Measurements from ENCODE around the gene FBXL17. TPM values are rescaled to one million over a fixed set of nuclear protein-coding genes. Genes with fewer than 3 reads are reported as not detected.

FBXL17 gene
- total RNA-seq, 2 donors from 2014 or later, result 5.9 to 9.1 TPM

GRCh38 chr5:108149369-108149768 is 232.5 kb downstream of the FBXL17 start:
- no peak overlapping the region for H3K4me3 Mint-ChIP-seq
- no peaks in the 10 kb centered on the region for H3K27me3 Mint-ChIP-seq
- no peaks in the 10 kb centered on the region for H3K9me3 Mint-ChIP-seq
- no peak for ATAC-seq (replicated peaks)
- H3K27ac Mint-ChIP-seq, result no peak overlapping the region
- peaks cover 5% of the 10 kb centered on the region for H3K36me3 Mint-ChIP-seq (ENCODE audit: low read depth)
- no peaks in the 10 kb centered on the region for H3K4me1 Mint-ChIP-seq

DNA sequence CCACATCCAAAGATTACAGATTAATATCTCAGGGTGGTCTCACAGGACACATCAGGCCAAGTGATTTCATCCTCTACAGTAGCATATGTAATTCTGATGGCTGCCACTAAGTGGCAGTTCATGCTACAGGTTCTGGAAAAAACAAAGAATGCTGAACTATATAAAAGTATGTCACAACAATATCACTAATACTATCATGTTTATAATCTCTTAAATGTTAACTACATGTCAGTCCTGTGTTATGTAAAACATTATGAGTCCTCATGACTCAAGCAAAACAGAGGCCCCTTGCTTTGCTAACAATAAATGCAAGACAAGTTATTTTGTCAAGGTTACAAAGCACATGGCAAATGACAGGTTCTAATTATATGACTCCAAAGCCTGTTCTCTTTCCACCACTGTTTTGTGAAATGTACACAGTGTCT is 233.2 kb downstream of the FBXL17 start:
- no peak overlapping the region for H3K4me3 Mint-ChIP-seq
- no peak overlapping the region for H3K27ac Mint-ChIP-seq
- no peak for ATAC-seq (replicated peaks)
- H3K9me3 Mint-ChIP-seq, result no peaks in the 10 kb centered on the region
- H3K4me1 Mint-ChIP-seq, result no peaks in the 10 kb centered on the region
- no peaks in the 10 kb centered on the region for H3K27me3 Mint-ChIP-seq
- H3K36me3 Mint-ChIP-seq (ENCODE audit: low read depth), result peaks cover 5% of the 10 kb centered on the region

GRCh38 chr5:108146222-108146621 is 235.7 kb downstream of the FBXL17 start:
- Mint-ChIP-seq H3K4me3 (no peak overlapping the region), H3K36me3 (ENCODE audit: low read depth) (peaks cover 5% of the 10 kb centered on the region), H3K4me1 (no peaks in the 10 kb centered on the region), H3K27me3 (no peaks in the 10 kb centered on the region), H3K27ac (no peak overlapping the region), H3K9me3 (no peaks in the 10 kb centered on the region)
- ATAC-seq (replicated peaks), result no peak

DNA sequence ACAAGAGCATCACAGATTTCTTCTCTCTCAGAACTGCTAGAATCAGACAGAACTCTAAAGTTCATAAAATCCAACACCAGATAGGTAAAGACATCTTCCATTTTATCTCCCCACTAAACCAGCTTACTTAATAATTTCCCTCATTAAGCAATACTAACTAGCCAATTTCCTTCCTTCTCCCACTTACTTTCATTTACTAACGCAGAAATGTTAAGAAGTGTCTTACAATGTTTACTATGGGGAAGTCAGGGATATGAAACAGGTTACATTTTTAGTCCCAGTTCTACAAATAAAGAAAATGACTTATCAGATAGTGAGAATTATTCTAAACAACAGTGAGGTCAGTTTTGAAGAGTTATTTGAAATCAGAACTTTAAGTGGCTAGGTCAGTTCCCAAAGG is 236.5 kb downstream of the FBXL17 start:
- H3K36me3 Mint-ChIP-seq (ENCODE audit: low read depth), result peaks cover 5% of the 10 kb centered on the region
- H3K27ac Mint-ChIP-seq, result no peak overlapping the region
- H3K27me3 Mint-ChIP-seq, result no peaks in the 10 kb centered on the region
- H3K4me3 Mint-ChIP-seq, result no peak overlapping the region
- no peaks in the 10 kb centered on the region for H3K4me1 Mint-ChIP-seq
- ATAC-seq (replicated peaks), result no peak
- H3K9me3 Mint-ChIP-seq, result no peaks in the 10 kb centered on the region

- no peak overlapping the region for H3K27ac Mint-ChIP-seq
- H3K27me3 Mint-ChIP-seq, result no peaks in the 10 kb centered on the region
- ATAC-seq (replicated peaks), result no peak
- H3K9me3 Mint-ChIP-seq, result no peaks in the 10 kb centered on the region
- H3K4me3 Mint-ChIP-seq, result no peak overlapping the region
- no peaks in the 10 kb centered on the region for H3K4me1 Mint-ChIP-seq
- peaks cover 5% of the 10 kb centered on the region for H3K36me3 Mint-ChIP-seq (ENCODE audit: low read depth)
These were observed 237.6 kb downstream of the FBXL17 start for GRCh38 chr5:108144332-108144731.

GRCh38 chr5:108143581-108143980 is 238.3 kb downstream of the FBXL17 start:
- no peaks in the 10 kb centered on the region for H3K9me3 Mint-ChIP-seq

DNA sequence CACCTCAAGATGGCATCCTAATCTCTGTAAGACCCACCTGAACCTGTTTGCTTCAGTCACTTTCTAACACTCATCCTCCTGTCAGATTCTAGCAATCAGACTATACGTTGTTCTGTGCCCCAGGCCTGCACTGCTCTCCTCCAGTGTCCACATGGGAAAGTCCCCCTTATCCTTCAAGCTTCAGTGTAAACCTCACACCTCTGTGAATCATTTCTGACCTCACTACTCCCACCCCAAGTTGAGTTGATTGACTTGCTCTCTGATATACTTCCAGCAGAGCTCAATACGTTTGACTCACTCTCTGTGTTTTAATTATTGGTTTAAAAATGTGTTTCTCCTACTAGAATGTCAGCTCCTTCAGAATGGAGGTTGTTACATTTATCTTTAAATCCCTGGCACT is 240.2 kb downstream of the FBXL17 start:
- H3K36me3 Mint-ChIP-seq (ENCODE audit: low read depth), result peaks cover 5% of the 10 kb centered on the region
- no peaks in the 10 kb centered on the region for H3K9me3 Mint-ChIP-seq
- no peak overlapping the region for H3K4me3 Mint-ChIP-seq
- no peaks in the 10 kb centered on the region for H3K27me3 Mint-ChIP-seq
- no peaks in the 10 kb centered on the region for H3K4me1 Mint-ChIP-seq
- ATAC-seq (replicated peaks), result peak; percentile 52
- H3K27ac Mint-ChIP-seq, result no peak overlapping the region

More at GRCh38 chr5:108143581-108143980, 238.3 kb downstream of the FBXL17 start:
- Mint-ChIP-seq H3K27ac (no peak overlapping the region), H3K4me3 (no peak overlapping the region), H3K36me3 (ENCODE audit: low read depth) (peaks cover 5% of the 10 kb centered on the region), H3K27me3 (no peaks in the 10 kb centered on the region), H3K4me1 (no peaks in the 10 kb centered on the region)
- ATAC-seq (replicated peaks), result no peak

DNA sequence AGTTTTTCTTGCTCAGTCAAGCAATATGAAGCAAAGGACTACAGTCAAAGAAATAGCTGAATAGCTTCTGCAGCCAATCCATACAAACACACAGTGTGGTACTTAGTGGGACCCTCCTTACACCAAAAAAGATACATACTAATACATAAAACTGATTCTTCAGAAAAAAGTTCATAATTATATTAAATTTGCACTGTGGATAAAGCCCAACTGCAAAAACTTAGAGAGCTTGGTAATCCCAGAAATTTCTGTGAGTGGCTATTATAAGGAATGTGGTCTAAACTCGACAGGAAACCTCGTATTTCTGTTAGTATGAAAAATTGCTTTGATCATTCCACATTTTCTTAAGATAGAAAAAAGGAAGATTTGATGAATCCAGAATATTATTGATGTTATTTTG is 245.4 kb downstream of the FBXL17 start:
- no peak for ATAC-seq (replicated peaks)
- no peak overlapping the region for H3K4me3 Mint-ChIP-seq
- H3K4me1 Mint-ChIP-seq, result no peaks in the 10 kb centered on the region
- no peaks in the 10 kb centered on the region for H3K9me3 Mint-ChIP-seq
- H3K36me3 Mint-ChIP-seq (ENCODE audit: low read depth), result no peaks in the 10 kb centered on the region
- no peak overlapping the region for H3K27ac Mint-ChIP-seq
- H3K27me3 Mint-ChIP-seq, result no peaks in the 10 kb centered on the region

DNA sequence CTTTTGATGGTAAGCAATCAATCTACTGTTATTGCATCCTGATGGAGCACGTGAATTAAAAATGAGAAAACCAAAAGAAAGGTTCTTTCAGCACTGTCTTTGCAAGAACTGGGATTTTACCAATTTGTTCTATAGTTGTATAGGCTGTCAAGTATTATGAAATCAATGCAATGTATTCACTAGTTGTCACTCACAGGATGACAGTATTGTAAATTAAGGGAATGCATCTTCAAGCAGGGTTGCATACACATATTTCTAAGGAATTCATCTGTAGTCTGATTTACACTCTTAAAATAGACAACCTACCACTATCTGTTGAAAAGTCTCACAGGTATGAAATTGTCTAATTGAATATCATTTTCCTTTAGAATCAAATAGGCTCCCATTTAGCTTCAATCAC is 252.8 kb downstream of the FBXL17 start:
- no peaks in the 10 kb centered on the region for H3K27me3 Mint-ChIP-seq
- H3K27ac Mint-ChIP-seq, result no peak overlapping the region
- H3K4me1 Mint-ChIP-seq, result no peaks in the 10 kb centered on the region
- ATAC-seq (replicated peaks), result no peak
- no peak overlapping the region for H3K4me3 Mint-ChIP-seq
- no peaks in the 10 kb centered on the region for H3K36me3 Mint-ChIP-seq (ENCODE audit: low read depth)
- H3K9me3 Mint-ChIP-seq, result no peaks in the 10 kb centered on the region

DNA sequence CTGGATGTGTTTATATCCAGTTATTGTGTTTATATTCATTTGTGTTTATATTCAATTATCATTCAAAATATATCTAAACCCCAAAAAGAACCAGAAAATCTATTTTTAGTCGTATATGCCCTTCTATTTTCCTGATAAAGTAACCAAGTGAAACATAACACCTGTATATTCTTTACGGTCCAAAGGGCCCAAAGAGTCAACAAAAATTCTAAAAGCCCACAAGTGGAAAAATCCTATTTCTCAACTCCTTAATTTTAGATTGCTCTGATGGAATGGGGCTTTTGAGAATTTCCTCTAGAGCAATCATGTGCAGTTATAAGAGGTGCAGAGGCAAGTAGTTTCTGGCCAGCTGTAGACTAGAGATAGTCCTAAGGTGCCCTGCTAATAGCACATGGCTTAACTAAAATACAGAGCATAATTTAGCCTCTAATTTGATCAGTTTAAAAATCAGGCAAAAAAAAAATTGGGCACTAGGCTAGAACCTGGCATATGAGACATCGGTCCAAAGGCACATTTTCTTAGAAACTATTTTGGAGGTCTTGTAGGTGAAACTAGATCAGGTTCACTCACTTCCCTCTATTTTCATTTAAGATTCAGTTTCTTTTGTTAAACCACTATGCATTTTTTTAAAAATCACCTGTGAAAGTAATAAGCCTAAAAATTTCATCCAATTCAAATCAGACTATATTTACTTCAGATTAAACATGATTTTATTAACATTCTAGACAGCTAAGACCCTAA is 256.0 kb downstream of the FBXL17 start:
- no peaks in the 10 kb centered on the region for H3K4me1 Mint-ChIP-seq
- no peak overlapping the region for H3K27ac Mint-ChIP-seq
- ATAC-seq (replicated peaks), result no peak
- no peaks in the 10 kb centered on the region for H3K36me3 Mint-ChIP-seq (ENCODE audit: low read depth)
- no peak overlapping the region for H3K4me3 Mint-ChIP-seq
- H3K9me3 Mint-ChIP-seq, result no peaks in the 10 kb centered on the region
- H3K27me3 Mint-ChIP-seq, result no peaks in the 10 kb centered on the region

DNA sequence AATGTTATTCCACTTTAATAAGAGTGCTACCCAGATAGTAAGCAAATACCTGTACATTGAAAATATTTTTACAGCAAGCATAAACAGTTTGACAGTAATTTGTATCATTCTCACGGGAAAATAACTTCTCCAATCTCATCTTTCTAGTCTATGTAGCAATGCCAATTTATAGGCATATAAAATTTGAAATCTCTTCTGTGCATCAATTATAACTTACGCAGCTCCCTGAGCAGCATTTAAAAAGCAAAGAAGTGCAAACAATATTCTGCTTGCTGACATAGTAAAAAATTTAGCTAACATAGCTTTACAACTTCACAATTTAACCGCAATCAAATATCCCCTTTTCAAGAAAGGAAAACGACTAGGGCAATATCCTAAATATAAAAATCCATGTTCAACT is 257.3 kb downstream of the FBXL17 start:
- Mint-ChIP-seq H3K27me3 (no peaks in the 10 kb centered on the region), H3K4me3 (no peak overlapping the region)

DNA sequence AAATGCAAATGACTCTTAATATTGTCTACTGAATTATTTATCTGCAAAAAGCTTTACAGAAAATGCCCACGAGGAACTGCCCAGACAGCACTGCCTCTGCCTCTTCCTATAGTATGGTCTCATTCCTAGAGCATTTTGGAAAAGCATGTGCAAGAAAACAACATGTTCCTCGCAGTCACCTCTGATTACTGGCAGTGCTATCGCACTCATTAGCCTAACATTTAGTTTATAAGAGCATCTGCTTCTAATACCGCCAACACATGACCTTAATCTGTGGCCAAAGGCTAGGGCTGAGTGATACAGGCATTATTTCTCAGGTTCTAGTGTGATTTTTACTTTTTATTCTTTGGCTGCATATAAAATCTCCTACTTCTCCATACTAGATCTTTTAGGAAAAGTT is 259.2 kb downstream of the FBXL17 start:
- no peak overlapping the region for H3K4me3 Mint-ChIP-seq
- no peaks in the 10 kb centered on the region for H3K9me3 Mint-ChIP-seq
- no peak overlapping the region for H3K27ac Mint-ChIP-seq
- H3K36me3 Mint-ChIP-seq (ENCODE audit: low read depth), result no peaks in the 10 kb centered on the region
- H3K27me3 Mint-ChIP-seq, result no peaks in the 10 kb centered on the region
- no peak for ATAC-seq (replicated peaks)
- H3K4me1 Mint-ChIP-seq, result no peaks in the 10 kb centered on the region

More for the DNA sequence above, 257.3 kb downstream of the FBXL17 start:
- no peak for ATAC-seq (replicated peaks)
- Mint-ChIP-seq H3K9me3 (no peaks in the 10 kb centered on the region), H3K36me3 (ENCODE audit: low read depth) (no peaks in the 10 kb centered on the region), H3K27ac (no peak overlapping the region), H3K4me1 (no peaks in the 10 kb centered on the region)

GRCh38 chr5:108118813-108119514 is 262.9 kb downstream of the FBXL17 start:
- Mint-ChIP-seq H3K9me3 (no peaks in the 10 kb centered on the region), H3K4me1 (no peaks in the 10 kb centered on the region), H3K4me3 (no peak overlapping the region), H3K36me3 (ENCODE audit: low read depth) (peaks cover 6% of the 10 kb centered on the region), H3K27me3 (no peaks in the 10 kb centered on the region), H3K27ac (no peak overlapping the region)
- ATAC-seq (replicated peaks), result no peak

DNA sequence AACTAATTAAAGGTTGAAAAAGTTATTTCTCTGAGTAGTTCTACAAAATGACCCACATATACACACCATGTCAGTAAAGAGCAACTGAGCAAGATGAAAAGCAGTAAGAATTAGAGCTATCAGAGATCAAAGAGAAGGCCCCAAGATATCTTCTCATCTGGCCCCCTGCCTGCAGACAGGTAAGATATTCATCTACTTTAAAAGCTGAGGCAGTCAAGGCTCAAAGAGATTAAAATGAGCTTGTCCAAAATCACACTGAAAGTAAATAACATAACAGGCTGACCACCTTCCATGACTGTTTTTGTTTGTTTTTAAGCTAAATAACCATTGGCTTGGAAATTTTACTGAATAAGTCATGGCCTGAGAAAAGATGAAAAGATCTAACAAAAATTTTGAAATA is 266.2 kb downstream of the FBXL17 start:
- no peaks in the 10 kb centered on the region for H3K27me3 Mint-ChIP-seq
- H3K4me3 Mint-ChIP-seq, result no peak overlapping the region
- no peaks in the 10 kb centered on the region for H3K4me1 Mint-ChIP-seq
- no peak for ATAC-seq (replicated peaks)
- H3K36me3 Mint-ChIP-seq (ENCODE audit: low read depth), result peaks cover 6% of the 10 kb centered on the region
- no peak overlapping the region for H3K27ac Mint-ChIP-seq
- peaks cover 3% of the 10 kb centered on the region for H3K9me3 Mint-ChIP-seq

DNA sequence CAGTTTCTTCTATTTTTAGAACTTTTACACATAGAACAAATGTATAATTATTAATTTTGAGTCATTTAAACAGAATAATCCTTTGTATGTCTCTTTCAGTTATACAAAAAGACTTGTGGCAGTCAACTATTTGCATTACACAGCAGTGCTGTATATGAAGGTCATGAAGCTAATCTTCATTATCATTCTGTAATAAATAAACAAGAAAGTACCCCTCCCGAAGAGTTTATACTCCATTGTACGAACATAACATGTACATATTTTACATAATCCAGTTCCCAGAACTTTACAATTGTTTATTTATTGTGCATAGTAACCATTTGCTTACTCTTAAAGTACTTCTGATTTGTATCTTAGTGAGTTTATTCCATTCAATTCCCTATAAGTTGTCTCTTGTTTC is 267.9 kb downstream of the FBXL17 start:
- ATAC-seq (replicated peaks), result no peak
- no peaks in the 10 kb centered on the region for H3K27me3 Mint-ChIP-seq

More for the DNA sequence above, 267.9 kb downstream of the FBXL17 start:
- H3K9me3 Mint-ChIP-seq, result peaks cover 3% of the 10 kb centered on the region
- peaks cover 6% of the 10 kb centered on the region for H3K36me3 Mint-ChIP-seq (ENCODE audit: low read depth)
- H3K4me3 Mint-ChIP-seq, result no peak overlapping the region
- H3K4me1 Mint-ChIP-seq, result no peaks in the 10 kb centered on the region
- H3K27ac Mint-ChIP-seq, result no peak overlapping the region

Measured in activated T-helper 17 cell treated with anti-CD3 and anti-CD28 coated beads, Interleukin-2, amount 50 U/mL, for 72 hours (primary cell).